Astrocyte (in vitro differentiated cells and primary cell): ENCODE measurements around the gene ECE2. TPM values are rescaled to one million over a fixed set of nuclear protein-coding genes. Genes with fewer than 3 reads are reported as not detected.
A peak's percentile ranks its signal among the peaks of the same experiment; 100 is the strongest.
"Not testable (repeated sequence)": the region's sequence is repeated elsewhere in the genome, so short reads cannot be mapped to it uniquely, and the experiment has no call there.

Experiments
- DNase-seq: peaks from one replicate; pipeline ENCODE4 v3.0.0-alpha.2; 2010; ENCODE audit warnings: low read depth
- FAIRE-seq: peaks from 2 replicates; lab custom pipeline; 2011; peaks lifted over from hg19 to GRCh38; lab: Jason Lieb, UNC
- H2AFZ ChIP-seq: 2 replicates; pipeline ENCODE4 v1.6.0; 2012; ENCODE audit warnings: low read depth, low read length, inconsistent platforms
- H3K27ac ChIP-seq: 2 replicates; pipeline ENCODE4 v1.5.1; 2011; ENCODE audit warnings: low read depth, low read length, inconsistent platforms
- H3K27me3 ChIP-seq: 2 replicates; pipeline ENCODE4 v1.6.0; 2011; ENCODE audit warnings: low read length, inconsistent platforms; ENCODE audit not compliant: insufficient read depth
- H3K36me3 ChIP-seq: 2 replicates; pipeline ENCODE4 v1.5.1; 2011; ENCODE audit warnings: low read length, inconsistent platforms; ENCODE audit not compliant: insufficient read depth
- H3K4me1 ChIP-seq: 2 replicates; pipeline ENCODE4 v1.5.1; 2011; ENCODE audit warnings: low read length, inconsistent platforms; ENCODE audit not compliant: insufficient read depth
- H3K4me2 ChIP-seq: 2 replicates; pipeline ENCODE4 v1.6.0; 2012; ENCODE audit warnings: low read length, inconsistent platforms
- H3K4me3 ChIP-seq: 2 replicates; pipeline ENCODE4 v1.5.1; 2011; ENCODE audit warnings: low read depth, mild to moderate bottlenecking, low read length, inconsistent platforms; ENCODE audit not compliant: insufficient read depth
- H3K79me2 ChIP-seq: 2 replicates; pipeline ENCODE4 v1.6.0; 2012; ENCODE audit warnings: mild to moderate bottlenecking, low read length, inconsistent platforms; ENCODE audit not compliant: insufficient read depth
- H3K9ac ChIP-seq: 2 replicates; pipeline ENCODE4 v1.6.0; 2012; ENCODE audit warnings: mild to moderate bottlenecking, low read length, inconsistent platforms
- H3K9me3 ChIP-seq: 2 replicates; pipeline ENCODE4 v1.5.1; 2012; ENCODE audit warnings: low read depth, mild to moderate bottlenecking, low read length, inconsistent platforms; ENCODE audit not compliant: insufficient read depth
- H4K20me1 ChIP-seq: 2 replicates; pipeline ENCODE4 v1.6.0; 2012; ENCODE audit warnings: low read length, inconsistent platforms; ENCODE audit not compliant: insufficient read depth
- H3K27ac Mint-ChIP-seq: one replicate; pipeline ENCODE4 v1.8.0; 2021; ENCODE audit warnings: mild to moderate bottlenecking, mixed read lengths; ENCODE audit not compliant: unreplicated experiment
- H3K27me3 Mint-ChIP-seq: one replicate; pipeline ENCODE4 v1.8.0; 2021; ENCODE audit warnings: low read depth, mixed read lengths; ENCODE audit not compliant: unreplicated experiment
- H3K36me3 Mint-ChIP-seq: one replicate; pipeline ENCODE4 v1.8.0; 2021; ENCODE audit warnings: low read depth, mixed read lengths; ENCODE audit not compliant: unreplicated experiment
- H3K4me1 Mint-ChIP-seq: one replicate; pipeline ENCODE4 v1.8.0; 2021; ENCODE audit warnings: low read depth, mixed read lengths; ENCODE audit not compliant: unreplicated experiment
- H3K4me3 Mint-ChIP-seq: one replicate; pipeline ENCODE4 v1.8.0; 2021; ENCODE audit warnings: mild to moderate bottlenecking, moderate library complexity, mixed read lengths; ENCODE audit not compliant: unreplicated experiment
- H3K9me3 Mint-ChIP-seq: one replicate; pipeline ENCODE4 v1.8.0; 2021; ENCODE audit warnings: mild to moderate bottlenecking, mixed read lengths; ENCODE audit not compliant: unreplicated experiment
- EZH2 ChIP-seq: IDR thresholded peaks from 2 replicates; pipeline ENCODE4 v1.6.1; 2012; ENCODE audit warnings: mild to moderate bottlenecking, low read length, inconsistent platforms; ENCODE audit not compliant: insufficient read depth
- microRNA-seq: library from miRNA; unstranded; fragments of <30 nt; microRNA quantifications from one replicate; pipeline ENCODE4 v1.2.0, GENCODE V29; 2020
- total RNA-seq: library from RNA; stranded (reverse); gene quantifications from 2 replicates; pipeline ENCODE4 v1.2.1, GENCODE V29; 2021
- TF ChIP-seq, protein P1 (sequence below): IDR thresholded peaks from 2 replicates; pipeline ENCODE4 v1.5.1; 2011; ENCODE audit warnings: low read depth, mild to moderate bottlenecking, inconsistent platforms, low read length, moderate library complexity; ENCODE audit not compliant: insufficient read depth

ECE2 gene
- total RNA-seq, 1 donor from 2014 or later: not detected

DNA sequence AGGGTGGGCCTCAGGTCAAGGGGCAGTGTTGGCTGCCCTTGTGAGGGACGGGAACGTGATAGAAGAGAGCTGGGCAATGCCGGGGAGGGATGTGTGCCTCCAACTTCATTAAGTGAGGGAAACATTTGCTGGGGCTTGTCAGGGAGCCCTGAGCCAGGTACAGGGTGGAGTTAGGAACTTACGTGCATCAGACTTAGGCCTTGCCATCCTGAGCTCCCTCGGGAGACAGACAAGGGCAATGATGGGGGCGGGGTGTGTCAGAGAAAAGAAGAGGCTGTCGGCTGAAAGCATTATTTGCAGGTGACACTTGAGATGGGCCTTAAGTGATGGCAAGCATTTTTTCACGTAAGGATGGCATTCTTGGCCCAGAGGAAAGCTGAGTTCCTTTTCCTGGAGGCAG lies 63.2 kb downstream of the ECE2 start:
- Histone ChIP-seq H4K20me1 (peaks cover 48% of the 10 kb centered on the region), H3K36me3 (peaks cover 6% of the 10 kb centered on the region), H3K4me3 (peak overlapping the region; percentile 47), H3K79me2 (peaks cover 21% of the 10 kb centered on the region), H3K27ac (peak overlapping the region; percentile 60), H3K4me1 (peaks cover 69% of the 10 kb centered on the region), H2AFZ (peak overlapping the region; percentile 54), H3K4me2 (peak overlapping the region; percentile 89), H3K9ac (peak overlapping the region; percentile 84), H3K9me3 (no peaks in the 10 kb centered on the region), H3K27me3 (no peaks in the 10 kb centered on the region)
- no peak for FAIRE-seq
- Mint-ChIP-seq H3K27ac (peak overlapping the region; percentile 81), H3K9me3 (no peaks in the 10 kb centered on the region), H3K36me3 (peaks cover 17% of the 10 kb centered on the region), H3K27me3 (no peaks in the 10 kb centered on the region), H3K4me1 (peaks cover 57% of the 10 kb centered on the region), H3K4me3 (peak overlapping the region; percentile 65)
- no peak for DNase-seq
- TF ChIP-seq, protein P1, sequence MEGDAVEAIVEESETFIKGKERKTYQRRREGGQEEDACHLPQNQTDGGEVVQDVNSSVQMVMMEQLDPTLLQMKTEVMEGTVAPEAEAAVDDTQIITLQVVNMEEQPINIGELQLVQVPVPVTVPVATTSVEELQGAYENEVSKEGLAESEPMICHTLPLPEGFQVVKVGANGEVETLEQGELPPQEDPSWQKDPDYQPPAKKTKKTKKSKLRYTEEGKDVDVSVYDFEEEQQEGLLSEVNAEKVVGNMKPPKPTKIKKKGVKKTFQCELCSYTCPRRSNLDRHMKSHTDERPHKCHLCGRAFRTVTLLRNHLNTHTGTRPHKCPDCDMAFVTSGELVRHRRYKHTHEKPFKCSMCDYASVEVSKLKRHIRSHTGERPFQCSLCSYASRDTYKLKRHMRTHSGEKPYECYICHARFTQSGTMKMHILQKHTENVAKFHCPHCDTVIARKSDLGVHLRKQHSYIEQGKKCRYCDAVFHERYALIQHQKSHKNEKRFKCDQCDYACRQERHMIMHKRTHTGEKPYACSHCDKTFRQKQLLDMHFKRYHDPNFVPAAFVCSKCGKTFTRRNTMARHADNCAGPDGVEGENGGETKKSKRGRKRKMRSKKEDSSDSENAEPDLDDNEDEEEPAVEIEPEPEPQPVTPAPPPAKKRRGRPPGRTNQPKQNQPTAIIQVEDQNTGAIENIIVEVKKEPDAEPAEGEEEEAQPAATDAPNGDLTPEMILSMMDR: no peak
- no peak for TF ChIP-seq EZH2

DNA sequence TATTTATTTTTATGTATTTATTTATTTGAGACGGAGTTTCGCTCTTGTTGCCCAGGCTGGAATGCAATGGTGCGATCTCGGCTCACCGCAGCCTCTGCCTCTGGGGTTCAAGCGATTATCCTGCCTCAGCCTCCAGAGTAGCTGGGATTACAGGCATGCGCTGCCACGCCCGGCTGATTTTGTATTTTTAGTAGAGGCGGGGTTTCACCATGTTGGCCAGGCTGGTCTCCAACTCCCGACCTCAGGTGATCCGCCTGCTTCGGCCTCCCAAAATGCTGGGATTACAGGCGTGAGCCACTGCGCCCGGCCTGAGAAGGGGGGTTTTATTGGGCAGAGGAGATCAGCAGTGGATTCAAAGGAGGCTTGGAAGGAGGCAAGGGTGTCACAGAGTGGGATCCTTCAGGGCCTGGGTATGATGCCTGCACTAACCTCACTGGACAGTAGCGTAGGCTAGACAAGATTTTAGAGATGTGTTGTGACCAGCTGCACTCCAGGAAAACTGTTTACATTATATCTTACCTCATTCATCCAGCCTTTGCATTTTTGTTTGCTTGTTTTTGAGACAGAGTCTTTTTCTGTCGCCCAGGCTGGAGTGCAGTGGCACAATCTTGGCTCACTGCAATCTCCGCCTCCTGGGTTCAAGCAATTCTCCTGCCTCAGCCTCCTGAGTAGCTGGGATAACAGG lies 63.8 kb downstream of the ECE2 start:
- not testable (repeated sequence) for H3K27ac ChIP-seq, H3K9me3 ChIP-seq, H3K4me3 Mint-ChIP-seq, H3K36me3 ChIP-seq, H3K4me3 ChIP-seq, H2AFZ ChIP-seq, H3K27me3 ChIP-seq, H3K27me3 Mint-ChIP-seq, H3K9ac ChIP-seq, H3K4me2 ChIP-seq, FAIRE-seq, DNase-seq, H3K27ac Mint-ChIP-seq, H3K9me3 Mint-ChIP-seq
- Histone ChIP-seq H3K79me2 (peaks cover 21% of the 10 kb centered on the region), H4K20me1 (peaks cover 43% of the 10 kb centered on the region), H3K4me1 (peaks cover 63% of the 10 kb centered on the region)
- H3K4me1 Mint-ChIP-seq: peaks cover 52% of the 10 kb centered on the region
- H3K36me3 Mint-ChIP-seq: peaks cover 15% of the 10 kb centered on the region

DNA sequence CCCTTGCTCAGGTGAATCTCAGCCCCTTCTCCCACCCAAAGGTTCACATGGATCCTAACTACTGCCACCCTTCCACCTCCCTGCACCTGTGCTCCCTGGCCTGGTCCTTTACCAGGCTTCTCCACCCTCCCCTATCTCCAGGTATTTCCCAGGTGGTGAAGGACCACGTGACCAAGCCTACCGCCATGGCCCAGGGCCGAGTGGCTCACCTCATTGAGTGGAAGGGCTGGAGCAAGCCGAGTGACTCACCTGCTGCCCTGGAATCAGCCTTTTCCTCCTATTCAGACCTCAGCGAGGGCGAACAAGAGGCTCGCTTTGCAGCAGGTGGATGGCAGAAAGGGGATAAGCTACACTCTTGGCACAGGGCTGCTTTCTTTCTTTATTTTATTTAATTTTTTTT lies 66.1 kb downstream of the ECE2 start:
- Mint-ChIP-seq H3K27ac (no peak overlapping the region), H3K27me3 (no peaks in the 10 kb centered on the region), H3K4me3 (no peak overlapping the region), H3K9me3 (no peaks in the 10 kb centered on the region), H3K4me1 (peaks cover 46% of the 10 kb centered on the region), H3K36me3 (peaks cover 20% of the 10 kb centered on the region)
- Histone ChIP-seq H4K20me1 (peaks cover 31% of the 10 kb centered on the region), H3K9me3 (no peaks in the 10 kb centered on the region), H3K4me1 (peaks cover 52% of the 10 kb centered on the region), H3K36me3 (no peaks in the 10 kb centered on the region), H3K27ac (no peak overlapping the region), H3K79me2 (peaks cover 15% of the 10 kb centered on the region), H3K27me3 (no peaks in the 10 kb centered on the region), H3K4me3 (no peak overlapping the region), H2AFZ (no peak overlapping the region), H3K4me2 (no peak overlapping the region), H3K9ac (no peak overlapping the region)
- no peak for DNase-seq
- TF ChIP-seq EZH2: no peak
- TF ChIP-seq, protein P1: no peak
- FAIRE-seq: no peak

Small RNAs within 50 kb of the gene (microRNA-seq; reads per million reads assigned to microRNA genes)
- gene MIR1224: 2.2 reads per million

Other genes with a start within 250 kb of the ECE2 start
- not detected in 2 replicates for gene HTR3D, start 244.3 kb upstream of the ECE2 start, total RNA-seq
- gene HTR3C, start 223.0 kb upstream of the ECE2 start, total RNA-seq: not detected in 2 replicates
- not detected in 2 replicates for gene HTR3E, start 179.0 kb upstream of the ECE2 start, total RNA-seq
- 20.8 and 22.6 TPM in 2 replicates for gene EIF2B5, start 140.7 kb upstream of the ECE2 start, total RNA-seq
- 107 and 110 TPM in 2 replicates for gene DVL3, start 120.6 kb upstream of the ECE2 start, total RNA-seq
- gene AP2M1, start 101.2 kb upstream of the ECE2 start, total RNA-seq: 603 and 613 TPM in 2 replicates
- gene ABCF3, start 89.8 kb upstream of the ECE2 start, total RNA-seq: 61.1 and 70.9 TPM in 2 replicates
- 0.23 TPM in 1 of 2 replicates, not detected in the other for gene VWA5B2, start 46.4 kb upstream of the ECE2 start, total RNA-seq
- gene ALG3, start 27.1 kb upstream of the ECE2 start, total RNA-seq: 47.1 and 51.1 TPM in 2 replicates
- 7.2 TPM in 2 replicates for gene EEF1AKMT4, start 26.4 kb upstream of the ECE2 start, total RNA-seq
- 2.6 and 3.4 TPM in 2 replicates for gene CAMK2N2, start 14.5 kb upstream of the ECE2 start, total RNA-seq
- 496 and 588 TPM in 2 replicates for gene PSMD2, start 23.2 kb downstream of the ECE2 start, total RNA-seq
- gene EIF4G1, start 38.6 kb downstream of the ECE2 start, total RNA-seq: 490 and 495 TPM in 2 replicates
- gene FAM131A, start 61.6 kb downstream of the ECE2 start, total RNA-seq: 12.2 TPM in 2 replicates
- 7.4 and 9.0 TPM in 2 replicates for gene CLCN2, start 85.6 kb downstream of the ECE2 start, total RNA-seq
- 63.2 and 70.3 TPM in 2 replicates for gene POLR2H, start 85.7 kb downstream of the ECE2 start, total RNA-seq
- gene THPO, start 102.2 kb downstream of the ECE2 start, total RNA-seq: 0.25 and 0.46 TPM in 2 replicates
- 3.4 and 5.6 TPM in 2 replicates for gene CHRD, start 104.0 kb downstream of the ECE2 start, total RNA-seq